ENCODE measurements around the gene TMEM212.

GRCh38 chr3:171835116-171835515, 8.0 kb upstream of the TMEM212 start:
- TF ChIP-seq EZH2 (IDR thresholded peaks at IDR 0.05): no peak
- TF ChIP-seq POLR2AphosphoS5 (IDR thresholded peaks at IDR 0.05; ENCODE audit: borderline replicate concordance, low read depth, low read length): no peak

Measured in SK-N-MC (cell line).